SU-DHL-6 (cell line): ENCODE results near the gene TEC.

Experiments
- CTCF ChIP-seq: fragments of 200-600 bp; sonication (generic); IDR thresholded peaks from one replicate; pipeline ENCODE4 v1.5.1; 2017; ENCODE audit warnings: antibody characterized with exemption, mild to moderate bottlenecking, low read length, moderate library complexity; ENCODE audit not compliant: insufficient read depth, poor library complexity, severe bottlenecking
- EZH2phosphoT487 ChIP-seq: fragments of 200-600 bp; sonication (generic), shearing (Covaris generic); conservative IDR thresholded peaks from 2 replicates; pipeline ENCODE4 v1.6.1; 2018; ENCODE audit warnings: mild to moderate bottlenecking, antibody characterized with exemption, low read length, moderate library complexity, mixed read lengths

DNA sequence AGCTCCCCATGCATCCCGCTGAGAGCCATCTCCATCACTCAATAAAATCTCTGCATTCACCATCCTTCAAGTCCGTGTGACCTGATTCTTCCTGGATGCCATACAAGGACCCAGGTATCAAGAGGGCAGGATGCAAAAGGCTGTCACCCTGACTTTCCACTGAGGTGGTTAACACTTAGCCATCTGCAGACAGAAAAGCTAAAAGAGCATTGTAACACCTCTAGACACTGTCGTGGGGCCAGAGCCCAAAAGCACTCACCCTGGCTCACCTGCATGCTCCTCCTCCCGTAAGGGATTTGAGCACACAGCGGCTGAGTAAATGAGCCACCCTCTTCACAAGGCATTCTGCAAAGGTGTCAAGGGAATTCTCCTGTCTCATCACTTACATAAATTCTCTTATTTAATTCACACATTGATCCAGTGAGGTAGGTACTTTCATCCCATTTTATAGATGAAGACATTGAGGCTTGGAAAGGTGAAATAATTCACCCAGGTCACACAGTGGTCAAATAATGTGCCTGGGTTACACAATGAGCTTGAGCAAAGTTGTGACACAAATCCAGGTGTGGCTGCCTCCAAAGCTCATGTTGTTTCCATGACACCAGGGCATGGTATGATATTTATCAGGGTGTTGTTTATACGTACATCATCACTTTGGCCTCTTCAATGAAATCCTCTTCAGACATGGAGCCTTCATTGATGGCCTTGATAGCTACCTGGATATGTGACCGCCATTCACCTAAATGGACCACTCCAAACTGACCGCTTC is 183.6 kb downstream of the TEC start:
- no peak for TF ChIP-seq CTCF
- no peak for TF ChIP-seq EZH2phosphoT487
